ENCODE results near the gene GLRX2.

- no peak for TF ChIP-seq POLR2A (IDR thresholded peaks at IDR 0.05)
- no peak for TF ChIP-seq CTCF (IDR thresholded peaks at IDR 0.05)
Measured at GRCh38 chr1:193140254-193140653, 35.0 kb upstream of the GLRX2 start.
